CD4-positive, CD25-positive, alpha-beta regulatory T cell (primary cell): Measurements from ENCODE around the gene EIF1AD. TPM values are rescaled to one million over a fixed set of nuclear protein-coding genes. Genes with fewer than 3 reads are reported as not detected.
A peak's percentile ranks its signal among the peaks of the same experiment; 100 is the strongest.

Source experiments
- ATAC-seq, 2 donors: fragments of 150-1000 bp; cut with Tn5 transposase; one replicate each; pipeline ENCODE4 v1.10.0; 2021; ENCODE audit warnings: low read depth in 2 of 2, moderate number of reproducible peaks in 2 of 2, moderate library complexity in 1 of 2
- DNase-seq, 3 donors: peaks; one replicate each; pipeline versions ENCODE4 v3.0.0 to v3.0.0-alpha.2; 2012 to 2022; ENCODE audit warnings: mixed read lengths in 1 of 3
- H3K27ac ChIP-seq: one replicate; pipeline ENCODE4 v1.7.0; 2013; ENCODE audit warnings: mild to moderate bottlenecking, low read length; ENCODE audit not compliant: insufficient read depth, poor library complexity, severe bottlenecking
- H3K27me3 ChIP-seq: one replicate; pipeline ENCODE4 v1.7.0; 2013; ENCODE audit warnings: low read length; ENCODE audit not compliant: control insufficient read depth, insufficient read depth
- H3K36me3 ChIP-seq: one replicate; pipeline ENCODE4 v1.7.0; 2013; ENCODE audit warnings: mild to moderate bottlenecking, low read length, moderate library complexity; ENCODE audit not compliant: control insufficient read depth, insufficient read depth
- H3K4me1 ChIP-seq: 2 replicates; pipeline ENCODE4 v1.7.0; 2013; ENCODE audit warnings: mild to moderate bottlenecking, low read length; ENCODE audit not compliant: insufficient read depth, control insufficient read depth, poor library complexity, severe bottlenecking
- H3K4me3 ChIP-seq: one replicate; pipeline ENCODE4 v1.7.0; 2013; ENCODE audit warnings: low read depth, mild to moderate bottlenecking, low read length, moderate library complexity
- H3K9me3 ChIP-seq, 2 experiments: 1 replicate in 1 of 2; 2 replicates in 1 of 2; pipeline ENCODE4 v1.7.0; 2013; ENCODE audit warnings: low read length in 2 of 2, mild to moderate bottlenecking in 1 of 2, moderate library complexity in 1 of 2; ENCODE audit not compliant: control insufficient read depth in 2 of 2
- H3K27ac Mint-ChIP-seq, 3 donors: one replicate each; pipeline ENCODE4 v1.8.0; 2020 to 2022; ENCODE audit warnings: mild to moderate bottlenecking in 3 of 3, mixed read lengths in 3 of 3, moderate library complexity in 2 of 3
- H3K27me3 Mint-ChIP-seq: one replicate; pipeline ENCODE4 v1.8.0; 2022; ENCODE audit warnings: mild to moderate bottlenecking, mixed read lengths
- H3K36me3 Mint-ChIP-seq: one replicate; pipeline ENCODE4 v1.8.0; 2020; ENCODE audit warnings: mixed read lengths
- H3K4me1 Mint-ChIP-seq, 4 donors: one replicate each; pipeline ENCODE4 v1.8.0; 2020 to 2022; ENCODE audit warnings: mixed read lengths in 4 of 4, mild to moderate bottlenecking in 1 of 4
- H3K4me3 Mint-ChIP-seq, 4 donors: one replicate each; pipeline ENCODE4 v1.8.0; 2020 to 2022; ENCODE audit warnings: mild to moderate bottlenecking in 4 of 4, mixed read lengths in 4 of 4, moderate library complexity in 3 of 4
- H3K9me3 Mint-ChIP-seq, 7 donors: one replicate each; pipeline ENCODE4 v1.8.0; 2020 to 2022; ENCODE audit warnings: mixed read lengths in 7 of 7, mild to moderate bottlenecking in 3 of 7, moderate library complexity in 2 of 7
- polyA plus RNA-seq, 4 donors: library from polyadenylated mRNA; unstranded; fragments of 300-500 nt; fragmentation: Illumina TruSeq; gene quantifications; one replicate each; pipeline ENCODE4 v1.2.3, GENCODE V29; 2021
- total RNA-seq: library from RNA; stranded (reverse); gene quantifications from one replicate; pipeline ENCODE4 v1.2.3, GENCODE V29; 2022

Gene EIF1AD
- 61.3 TPM for total RNA-seq
- polyA plus RNA-seq = 10 to 100 TPM; 16.7 to 20.7 (median 18.6) TPM

GRCh38 chr11:66001942-66002647 is at the start of gene EIF1AD, which contains the start of gene BANF1:
Gene EIF1AD (minus strand): TSS chr11:66002157. CDS start chr11:66000389, 1,768 bp downstream.
Gene BANF1 (plus strand): TSS chr11:66002503. CDS start chr11:66003251, 748 bp downstream.
- Mint-ChIP-seq H3K9me3 (no peaks in the 10 kb centered on the region), H3K27me3 (peaks cover 13% of the 10 kb centered on the region), H3K4me3 (peak within 1 kb of the TSS; percentile 93 to 100 (median 99)), H3K36me3 (peaks cover 26% of the 10 kb centered on the region), H3K27ac (peak within 1 kb of the TSS; percentile 98 to 100 (median 99)), H3K4me1 (peaks cover 0 to 57% (median 27%) of the 10 kb centered on the region in 4 donors)
- peak; percentile 79 to 86 for ATAC-seq
- H3K4me1 ChIP-seq = peaks cover 32% of the 10 kb centered on the region
- H3K27ac ChIP-seq = peak within 1 kb of the TSS; percentile 91
- no peaks in the 10 kb centered on the region for H3K27me3 ChIP-seq
- peak within 1 kb of the TSS; percentile 90 for H3K4me3 ChIP-seq
- peaks cover 40% of the 10 kb centered on the region for H3K36me3 ChIP-seq
- H3K9me3 ChIP-seq = no peaks in the 10 kb centered on the region
- peak; percentile 87 to 99 (median 96) for DNase-seq

- peaks cover 18% of the 10 kb centered on the region for H3K27me3 Mint-ChIP-seq
- peaks cover 0 to 2% (median 0%) of the 10 kb centered on the region in 7 donors for H3K9me3 Mint-ChIP-seq
- peaks cover 18% of the 10 kb centered on the region for H3K36me3 Mint-ChIP-seq
- H3K4me3 Mint-ChIP-seq = peak overlapping the region; percentile 65 to 100 (median 94)
- H3K27ac Mint-ChIP-seq = peak overlapping the region in 2 of 3 donors; percentile 93 to 99
- Histone ChIP-seq H3K36me3 (peaks cover 21% of the 10 kb centered on the region), H3K27ac (peak overlapping the region; percentile 86), H3K9me3 (no peaks in the 10 kb centered on the region), H3K4me1 (peaks cover 27% of the 10 kb centered on the region), H3K4me3 (peak overlapping the region; percentile 51), H3K27me3 (no peaks in the 10 kb centered on the region)
- no peak for DNase-seq
- no peak for ATAC-seq
- H3K4me1 Mint-ChIP-seq = peaks cover 10 to 44% (median 17%) of the 10 kb centered on the region in 4 donors
Observed at GRCh38 chr11:66051371-66051765, 49.4 kb upstream of the EIF1AD start.

GRCh38 chr11:66050581-66051231 is 48.7 kb upstream of the EIF1AD start:
- no peaks in the 10 kb centered on the region for H3K27me3 ChIP-seq
- peak overlapping the region; percentile 86 for H3K27ac ChIP-seq
- H3K4me1 Mint-ChIP-seq = peaks cover 10 to 46% (median 19%) of the 10 kb centered on the region in 4 donors
- peaks cover 27% of the 10 kb centered on the region for H3K4me1 ChIP-seq
- H3K9me3 ChIP-seq = no peaks in the 10 kb centered on the region
- H3K4me3 Mint-ChIP-seq = peak overlapping the region; percentile 65 to 100 (median 94)
- peaks cover 0 to 2% (median 0%) of the 10 kb centered on the region in 7 donors for H3K9me3 Mint-ChIP-seq
- peaks cover 14% of the 10 kb centered on the region for H3K36me3 ChIP-seq
- DNase-seq (no peak), ATAC-seq (no peak)
- peaks cover 18% of the 10 kb centered on the region for H3K27me3 Mint-ChIP-seq
- H3K4me3 ChIP-seq = peak overlapping the region; percentile 51
- peak overlapping the region in 2 of 3 donors; percentile 93 to 99 for H3K27ac Mint-ChIP-seq
- peaks cover 18% of the 10 kb centered on the region for H3K36me3 Mint-ChIP-seq

GRCh38 chr11:66048547-66049323 is 46.8 kb upstream of the EIF1AD start, which contains the start of gene GAL3ST3:
Gene GAL3ST3 (minus strand): TSS chr11:66049161. CDS start chr11:66045415, 3,746 bp downstream.
- Histone ChIP-seq H3K27me3 (no peaks in the 10 kb centered on the region), H3K4me1 (peaks cover 34% of the 10 kb centered on the region), H3K9me3 (no peaks in the 10 kb centered on the region), H3K4me3 (no peak within 1 kb of the TSS), H3K36me3 (no peaks in the 10 kb centered on the region), H3K27ac (no peak within 1 kb of the TSS)
- Mint-ChIP-seq H3K27me3 (peaks cover 22% of the 10 kb centered on the region), H3K4me1 (peaks cover 10 to 49% (median 24%) of the 10 kb centered on the region in 4 donors), H3K27ac (peak within 1 kb of the TSS in 1 of 3 donors; percentile 9), H3K4me3 (peak within 1 kb of the TSS in 2 of 4 donors; percentile 29 to 90), H3K36me3 (peaks cover 9% of the 10 kb centered on the region), H3K9me3 (peaks cover 0 to 2% (median 0%) of the 10 kb centered on the region in 7 donors)
- no peak for DNase-seq
- ATAC-seq = no peak

GRCh38 chr11:66047541-66048365 is 45.8 kb upstream of the EIF1AD start:
- no peaks in the 10 kb centered on the region for H3K27me3 ChIP-seq
- peaks cover 24% of the 10 kb centered on the region for H3K4me1 ChIP-seq
- H3K36me3 ChIP-seq = no peaks in the 10 kb centered on the region
- peak overlapping the region in 1 of 4 donors; percentile 25 for H3K4me3 Mint-ChIP-seq
- ATAC-seq = no peak
- H3K27ac ChIP-seq = no peak overlapping the region
- peaks cover 0 to 2% (median 0%) of the 10 kb centered on the region in 7 donors for H3K9me3 Mint-ChIP-seq
- peaks cover 5 to 40% (median 19%) of the 10 kb centered on the region in 4 donors for H3K4me1 Mint-ChIP-seq
- no peak for DNase-seq
- H3K9me3 ChIP-seq = no peaks in the 10 kb centered on the region
- peaks cover 22% of the 10 kb centered on the region for H3K27me3 Mint-ChIP-seq
- peaks cover 4% of the 10 kb centered on the region for H3K36me3 Mint-ChIP-seq
- no peak overlapping the region for H3K27ac Mint-ChIP-seq
- no peak overlapping the region for H3K4me3 ChIP-seq

GRCh38 chr11:66046901-66047300 is 44.9 kb upstream of the EIF1AD start:
- H3K27me3 ChIP-seq = no peaks in the 10 kb centered on the region
- peaks cover 0 to 32% (median 14%) of the 10 kb centered on the region in 4 donors for H3K4me1 Mint-ChIP-seq
- no peaks in the 10 kb centered on the region for H3K9me3 ChIP-seq
- H3K36me3 ChIP-seq = no peaks in the 10 kb centered on the region
- no peak overlapping the region for H3K4me3 ChIP-seq
- ATAC-seq = no peak
- H3K4me1 ChIP-seq = peaks cover 20% of the 10 kb centered on the region
- H3K27ac ChIP-seq = no peak overlapping the region
- H3K36me3 Mint-ChIP-seq = no peaks in the 10 kb centered on the region
- H3K9me3 Mint-ChIP-seq = peaks cover 0 to 2% (median 0%) of the 10 kb centered on the region in 7 donors
- peak overlapping the region in 1 of 3 donors; percentile 26 for H3K27ac Mint-ChIP-seq
- H3K27me3 Mint-ChIP-seq = peaks cover 19% of the 10 kb centered on the region
- no peak for DNase-seq
- H3K4me3 Mint-ChIP-seq = peak overlapping the region in 1 of 4 donors; percentile 47
